ENCODE results near the gene ZCCHC14. TPM values are rescaled to one million over a fixed set of nuclear protein-coding genes. Genes with fewer than 3 reads are reported as not detected.
"Not testable (repeated sequence)": the region's sequence is repeated elsewhere in the genome, so short reads cannot be mapped to it uniquely, and the experiment has no call there.

ZCCHC14 gene
- total RNA-seq, 2 donors from 2014 or later: 24.5 to 24.6 TPM

DNA sequence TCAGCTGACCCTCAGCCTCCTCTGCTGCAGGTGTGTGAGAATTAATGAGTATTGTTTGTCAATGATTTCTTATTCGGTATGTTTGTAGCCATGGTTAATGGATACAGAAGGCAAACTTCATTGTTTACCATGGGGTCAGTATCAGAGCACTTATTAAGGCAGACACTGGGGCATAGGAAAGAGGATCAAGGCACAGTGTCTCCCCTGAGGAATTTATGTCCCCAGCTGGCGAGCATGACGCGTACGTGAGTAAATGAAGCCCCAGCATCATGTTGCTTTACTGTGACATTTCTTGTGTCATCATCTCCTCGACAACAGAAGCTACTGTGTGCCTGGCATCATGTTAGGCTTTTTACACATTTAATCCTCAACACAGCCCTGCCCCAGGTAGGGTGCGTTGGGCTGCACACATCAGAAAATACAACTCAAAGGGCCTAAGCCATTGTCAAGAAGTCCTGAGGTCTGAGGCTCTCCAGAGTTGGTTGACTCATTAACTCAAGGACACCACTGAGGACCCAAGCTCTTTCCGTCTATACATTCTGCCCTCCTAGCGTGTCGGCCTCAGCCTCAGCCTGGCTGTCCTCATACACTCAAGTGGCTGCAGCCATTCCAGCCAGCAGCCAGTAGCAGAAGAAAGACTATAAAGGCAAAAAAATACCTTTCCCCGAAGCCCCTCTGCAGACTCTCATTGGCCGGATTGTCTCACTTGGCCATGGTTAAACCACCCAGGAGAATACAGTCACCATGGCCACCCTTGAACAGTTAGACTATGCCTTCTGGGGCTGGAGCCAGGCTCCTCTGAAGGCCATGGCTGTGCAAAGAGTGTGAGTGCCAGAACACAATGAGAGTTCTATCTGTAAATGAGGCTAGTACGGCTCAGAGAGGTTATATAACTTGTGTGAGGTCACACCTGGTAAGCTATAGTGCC is 13.9 kb upstream of the ZCCHC14 start:
- no peak overlapping the region for H3K4me3 ChIP-seq

DNA sequence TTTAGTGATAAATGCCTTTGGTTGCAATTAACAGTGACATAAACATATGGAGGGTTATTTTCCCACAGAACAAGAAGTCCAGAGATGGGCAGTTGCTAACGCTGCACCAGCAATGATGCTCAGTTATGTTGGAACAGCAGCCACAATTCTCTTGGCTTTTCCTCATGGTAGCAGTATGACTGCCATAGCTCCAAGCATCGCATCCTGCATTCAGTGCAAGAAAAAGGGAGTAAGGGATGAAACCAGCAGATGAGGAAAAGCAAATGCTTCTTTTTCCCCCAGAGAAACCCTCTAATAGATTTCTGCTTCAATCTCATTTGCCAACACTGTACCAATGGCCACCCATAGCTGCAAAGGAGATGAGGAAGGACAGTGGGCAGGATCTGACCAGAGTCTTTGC is 13.0 kb upstream of the ZCCHC14 start:
- Histone ChIP-seq H3K4me1 (no peaks in the 10 kb centered on the region), H3K36me3 (no peaks in the 10 kb centered on the region), H3K9me3 (no peaks in the 10 kb centered on the region), H3K9ac (ENCODE audit: low read depth in 2 of 2, low read length in 2 of 2) (no peak overlapping the region), H3K27ac (no peak overlapping the region), H3K27me3 (no peaks in the 10 kb centered on the region), H3K4me3 (no peak overlapping the region)
- intact Hi-C loops (cut with DNase I): no loop called here
- TF ChIP-seq, protein P1, sequence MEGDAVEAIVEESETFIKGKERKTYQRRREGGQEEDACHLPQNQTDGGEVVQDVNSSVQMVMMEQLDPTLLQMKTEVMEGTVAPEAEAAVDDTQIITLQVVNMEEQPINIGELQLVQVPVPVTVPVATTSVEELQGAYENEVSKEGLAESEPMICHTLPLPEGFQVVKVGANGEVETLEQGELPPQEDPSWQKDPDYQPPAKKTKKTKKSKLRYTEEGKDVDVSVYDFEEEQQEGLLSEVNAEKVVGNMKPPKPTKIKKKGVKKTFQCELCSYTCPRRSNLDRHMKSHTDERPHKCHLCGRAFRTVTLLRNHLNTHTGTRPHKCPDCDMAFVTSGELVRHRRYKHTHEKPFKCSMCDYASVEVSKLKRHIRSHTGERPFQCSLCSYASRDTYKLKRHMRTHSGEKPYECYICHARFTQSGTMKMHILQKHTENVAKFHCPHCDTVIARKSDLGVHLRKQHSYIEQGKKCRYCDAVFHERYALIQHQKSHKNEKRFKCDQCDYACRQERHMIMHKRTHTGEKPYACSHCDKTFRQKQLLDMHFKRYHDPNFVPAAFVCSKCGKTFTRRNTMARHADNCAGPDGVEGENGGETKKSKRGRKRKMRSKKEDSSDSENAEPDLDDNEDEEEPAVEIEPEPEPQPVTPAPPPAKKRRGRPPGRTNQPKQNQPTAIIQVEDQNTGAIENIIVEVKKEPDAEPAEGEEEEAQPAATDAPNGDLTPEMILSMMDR (IDR thresholded peaks at IDR 0.05): no peak
- no peak for DNase-seq

More for the DNA sequence above, 13.9 kb upstream of the ZCCHC14 start:
- TF ChIP-seq, protein P1 (IDR thresholded peaks at IDR 0.05): no peak
- Histone ChIP-seq H3K9ac (ENCODE audit: low read depth in 2 of 2, low read length in 2 of 2) (no peak overlapping the region), H3K27ac (no peak overlapping the region), H3K4me1 (no peaks in the 10 kb centered on the region), H3K36me3 (no peaks in the 10 kb centered on the region), H3K27me3 (no peaks in the 10 kb centered on the region), H3K9me3 (no peaks in the 10 kb centered on the region)
- intact Hi-C loops (cut with DNase I): no loop called here
- DNase-seq: no peak

DNA sequence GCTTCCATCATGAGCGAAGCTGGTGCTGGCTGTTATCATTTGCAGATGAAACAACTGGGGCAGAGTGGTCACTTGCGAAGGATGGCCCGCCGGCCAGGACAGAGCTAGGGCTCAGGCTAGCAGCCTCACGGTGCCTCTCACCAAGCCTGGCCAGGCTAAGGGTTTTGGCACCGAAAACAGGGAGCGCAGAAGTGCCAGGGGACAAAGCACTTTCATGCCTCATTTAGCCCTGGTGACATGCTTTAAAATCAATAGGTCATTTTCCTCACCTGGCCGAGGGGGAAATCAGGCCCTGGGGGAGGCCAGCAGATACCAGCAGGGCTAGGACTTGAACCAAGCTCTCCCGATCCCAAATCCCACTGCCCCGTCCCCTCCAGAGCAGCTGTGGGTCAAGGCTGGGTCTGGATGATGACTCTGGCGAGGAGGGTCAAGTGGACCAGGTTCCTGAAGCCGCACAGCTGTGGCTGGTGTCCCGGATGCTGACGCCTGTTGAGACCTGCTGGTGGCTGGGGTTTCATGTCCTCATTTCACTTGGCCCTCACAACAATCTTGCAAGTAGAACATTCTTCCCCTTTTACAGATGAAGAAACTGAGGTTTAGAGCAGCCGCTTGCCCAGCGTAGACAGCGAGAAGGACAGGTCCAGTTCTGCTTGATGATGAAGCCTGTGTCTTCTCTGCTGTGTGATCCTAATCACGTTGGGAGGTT is 10.6 kb upstream of the ZCCHC14 start:
- H3K36me3 ChIP-seq; H3K27me3 ChIP-seq; H3K4me3 ChIP-seq; DNase-seq; intact Hi-C loops (cut with DNase I); H3K9ac ChIP-seq (ENCODE audit: low read depth in 2 of 2, low read length in 2 of 2); H3K9me3 ChIP-seq; H3K27ac ChIP-seq; H3K4me1 ChIP-seq: not testable (repeated sequence)

DNA sequence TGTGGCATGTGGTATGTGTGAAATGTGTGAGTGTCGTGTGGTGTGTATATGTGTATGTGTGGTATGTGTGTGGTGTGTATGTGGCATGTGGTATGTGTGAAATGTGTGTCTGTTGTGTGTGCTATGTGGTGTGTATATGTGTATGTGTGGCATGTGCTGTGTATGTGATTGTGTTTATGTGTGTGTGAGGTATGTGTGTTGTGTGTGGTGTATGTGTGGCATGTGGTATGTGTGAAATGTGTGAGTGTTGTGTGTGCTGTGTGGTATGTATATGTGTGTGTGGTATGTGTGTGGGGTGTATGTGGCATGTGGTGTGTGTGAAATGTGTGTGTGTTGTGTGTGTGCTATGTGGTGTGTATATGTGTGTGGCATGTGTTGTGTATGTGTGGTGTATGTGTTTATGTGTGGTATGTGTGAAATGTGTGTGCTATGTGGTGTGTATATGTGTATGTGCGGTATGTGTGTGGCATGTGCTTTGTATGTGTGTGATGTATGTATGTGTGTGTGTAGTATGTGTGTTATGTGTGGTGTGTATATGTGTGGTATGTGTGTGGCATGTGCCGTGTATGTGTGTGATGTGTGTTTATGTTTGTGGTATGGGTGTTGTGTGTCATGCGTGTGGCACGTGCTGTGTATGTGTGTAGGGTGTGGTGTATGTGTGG is 9.6 kb upstream of the ZCCHC14 start:
- H3K9ac ChIP-seq (ENCODE audit: low read depth in 2 of 2, low read length in 2 of 2): no peak overlapping the region

DNA sequence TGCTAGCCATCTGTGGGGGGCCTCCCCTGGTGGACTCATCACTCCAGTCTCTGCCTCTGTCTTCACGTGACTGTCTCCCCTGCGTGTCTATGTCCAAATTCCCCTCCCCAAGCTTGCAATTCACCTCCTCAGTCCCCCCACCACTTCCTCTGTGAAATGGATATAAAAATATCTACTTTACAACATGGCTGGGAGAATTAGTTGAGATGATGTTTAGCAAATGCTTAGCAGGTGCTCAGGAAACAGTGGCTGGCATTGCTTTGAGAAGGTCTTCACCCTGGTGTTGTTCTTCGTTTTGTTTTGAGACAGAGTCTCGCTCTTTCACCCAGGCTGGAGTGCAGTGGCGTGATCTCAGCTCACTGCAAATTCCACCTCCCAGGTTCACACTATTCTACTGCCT is 8.3 kb upstream of the ZCCHC14 start:
- Histone ChIP-seq H3K27me3 (no peaks in the 10 kb centered on the region), H3K4me1 (peaks cover 5% of the 10 kb centered on the region), H3K9me3 (no peaks in the 10 kb centered on the region), H3K9ac (ENCODE audit: low read depth in 2 of 2, low read length in 2 of 2) (no peak overlapping the region), H3K27ac (no peak overlapping the region), H3K4me3 (no peak overlapping the region), H3K36me3 (no peaks in the 10 kb centered on the region)
- intact Hi-C loops (cut with DNase I): no loop called here
- DNase-seq: no peak
- TF ChIP-seq, protein P1 (IDR thresholded peaks at IDR 0.05): no peak

More for the DNA sequence above, 9.6 kb upstream of the ZCCHC14 start:
- no peaks in the 10 kb centered on the region for H3K36me3 ChIP-seq
- H3K4me3 ChIP-seq: no peak overlapping the region
- DNase-seq: no peak
- H3K27me3 ChIP-seq: no peaks in the 10 kb centered on the region
- intact Hi-C loops (cut with DNase I): no loop called here
- no peaks in the 10 kb centered on the region for H3K4me1 ChIP-seq
- TF ChIP-seq, protein P1 (IDR thresholded peaks at IDR 0.05): no peak
- H3K9me3 ChIP-seq: no peaks in the 10 kb centered on the region
- H3K27ac ChIP-seq: no peak overlapping the region

Data from colonic mucosa (tissue), 4 donors.